IMR-90 (cell line): Measurements from ENCODE around the gene NR1D2. TPM values are rescaled to one million over a fixed set of nuclear protein-coding genes. Genes with fewer than 3 reads are reported as not detected.

Experiments
- ATAC-seq: fragments of 200-7000 bp; cut with Tn5 transposase; 2 replicates; pipeline ENCODE4 v1.9.1; 2020; ENCODE audit warnings: low read depth, mild to moderate bottlenecking, moderate library complexity
- BruUV-seq: library from RNA; stranded (reverse); fragments of 400-500 nt; replicated peaks from 2 replicates; lab custom pipeline; 2021; lab: Mats Ljungman, UMichigan
- CTCF ChIA-PET: fragments of 300-600 bp; formaldehyde crosslinking; extraction: SDS; loops from one replicate; lab custom pipeline; 2021; ENCODE audit warnings: antibody characterized with exemption; lab: Yijun Ruan, JAX
- POLR2A ChIA-PET: fragments of 300-600 bp; sonication (Branson Sonifier 250); formaldehyde crosslinking; loops from one replicate; lab custom pipeline; 2022; ENCODE audit warnings: antibody characterized with exemption; ENCODE audit not compliant: unreplicated experiment; lab: Charles Lee
- DNase-seq: peaks from one replicate; pipeline ENCODE4 v3.0.0; 2013
- H2AFZ ChIP-seq: replicated peaks from 2 replicates; pipeline ENCODE3; 2013; ENCODE audit warnings: low read length, mild to moderate bottlenecking; ENCODE audit not compliant: poor library complexity
- H2AK5ac ChIP-seq: 2 replicates; pipeline ENCODE4 v1.6.1; 2013; ENCODE audit warnings: low read depth, low read length, inconsistent platforms
- H2AK9ac ChIP-seq: replicated peaks from 2 replicates; pipeline ENCODE3; 2013; ENCODE audit warnings: mild to moderate bottlenecking, low read depth, low read length, moderate library complexity; ENCODE audit not compliant: poor library complexity
- H2BK120ac ChIP-seq: 2 replicates; pipeline ENCODE4 v1.6.1; 2013; ENCODE audit warnings: low read depth, low read length, inconsistent platforms
- H2BK15ac ChIP-seq: 3 replicates; pipeline ENCODE4 v1.6.1; 2013; ENCODE audit warnings: low read depth, low read length, inconsistent platforms
- H2BK20ac ChIP-seq: 2 replicates; pipeline ENCODE4 v1.6.1; 2013; ENCODE audit warnings: low read depth, mild to moderate bottlenecking, inconsistent platforms, low read length, moderate library complexity
- H2BK5ac ChIP-seq: 2 replicates; pipeline ENCODE4 v1.6.1; 2013; ENCODE audit warnings: mild to moderate bottlenecking, low read depth, low read length, inconsistent platforms; ENCODE audit not compliant: poor library complexity, severe bottlenecking
- H3K14ac ChIP-seq: replicated peaks from 2 replicates; pipeline ENCODE4 v1.6.1; 2013; ENCODE audit warnings: low read depth, low read length, inconsistent platforms
- H3K18ac ChIP-seq: 2 replicates; pipeline ENCODE4 v1.6.1; 2013; ENCODE audit warnings: low read depth, low read length, control low read depth
- H3K23ac ChIP-seq: 2 replicates; pipeline ENCODE4 v1.6.1; 2013; ENCODE audit warnings: low read depth, low read length, inconsistent platforms
- H3K27ac ChIP-seq: 2 replicates; pipeline ENCODE4 v1.5.1; 2013; ENCODE audit warnings: mild to moderate bottlenecking, control low read depth, low read length; ENCODE audit not compliant: insufficient read depth
- H3K27me3 ChIP-seq: 2 replicates; pipeline ENCODE4 v1.6.1; 2013; ENCODE audit warnings: low read length; ENCODE audit not compliant: control insufficient read depth, insufficient read depth
- H3K36me3 ChIP-seq: 2 replicates; pipeline ENCODE4 v1.6.1; 2013; ENCODE audit warnings: low read length, mixed read lengths; ENCODE audit not compliant: control insufficient read depth, insufficient read depth
- H3K4ac ChIP-seq: 2 replicates; pipeline ENCODE4 v1.6.1; 2013; ENCODE audit warnings: low read depth, low read length, inconsistent platforms
- H3K4me1 ChIP-seq: 2 replicates; pipeline ENCODE4 v1.6.1; 2013; ENCODE audit warnings: low read length, mixed read lengths; ENCODE audit not compliant: control insufficient read depth, insufficient read depth
- H3K4me2 ChIP-seq: 2 replicates; pipeline ENCODE4 v1.6.1; 2013; ENCODE audit warnings: low read depth, mild to moderate bottlenecking, control low read depth, low read length, moderate library complexity
- H3K4me3 ChIP-seq: 2 replicates; pipeline ENCODE4 v1.5.1; 2013; ENCODE audit warnings: low read depth, mild to moderate bottlenecking, control low read depth, low read length, moderate library complexity; ENCODE audit not compliant: insufficient read depth
- H3K56ac ChIP-seq: 2 replicates; pipeline ENCODE4 v1.6.1; 2013; ENCODE audit warnings: low read length, inconsistent platforms; ENCODE audit not compliant: insufficient read depth; ENCODE audit errors: extremely low read depth
- H3K79me1 ChIP-seq, 2 experiments: 2 replicates each; pipeline ENCODE4 v1.6.1; 2013; ENCODE audit warnings: low read length in 2 of 2, inconsistent platforms in 1 of 2, low read depth in 1 of 2
- H3K9ac ChIP-seq: 2 replicates; pipeline ENCODE4 v1.6.1; 2013; ENCODE audit warnings: low read depth, low read length, control low read depth
- H3K9me1 ChIP-seq: 2 replicates; pipeline ENCODE4 v1.6.1; 2013; ENCODE audit warnings: low read length, inconsistent platforms; ENCODE audit not compliant: insufficient read depth
- H3K9me3 ChIP-seq: 2 replicates; pipeline ENCODE4 v1.6.1; 2013; ENCODE audit warnings: low read length; ENCODE audit not compliant: control insufficient read depth, insufficient read depth
- H4K20me1 ChIP-seq: 2 replicates; pipeline ENCODE4 v1.6.1; 2013; ENCODE audit warnings: low read length, inconsistent platforms; ENCODE audit not compliant: insufficient read depth
- H4K5ac ChIP-seq: 2 replicates; pipeline ENCODE4 v1.6.1; 2013; ENCODE audit warnings: mild to moderate bottlenecking, low read depth, low read length, control low read depth
- H4K8ac ChIP-seq, 2 experiments: 2 replicates each; pipeline ENCODE4 v1.6.1; 2013; ENCODE audit warnings: low read depth in 2 of 2, low read length in 2 of 2, control low read depth in 1 of 2, inconsistent platforms in 1 of 2
- H4K91ac ChIP-seq: 2 replicates; pipeline ENCODE4 v1.6.1; 2013; ENCODE audit warnings: low read depth, low read length, inconsistent platforms; ENCODE audit not compliant: insufficient read depth
- CEBPB ChIP-seq: IDR thresholded peaks from 2 replicates; pipeline ENCODE4 v1.6.1; 2012; ENCODE audit warnings: low read depth, low read length, improper control_type of control experiment
- FOS ChIP-seq: fragments of 150-350 bp; IDR thresholded peaks from 2 replicates; pipeline ENCODE4 v1.6.1; 2016; ENCODE audit warnings: low read depth, low read length
- MAZ ChIP-seq: IDR thresholded peaks from 2 replicates; pipeline ENCODE4 v1.6.1; 2012; ENCODE audit warnings: low read depth, mild to moderate bottlenecking, low read length, improper control_type of control experiment, moderate library complexity, borderline replicate concordance
- POLR2A ChIP-seq: IDR thresholded peaks from 2 replicates; pipeline ENCODE4 v1.6.1; 2012; ENCODE audit warnings: mild to moderate bottlenecking, low read depth, low read length
- RAD21 ChIP-seq: IDR thresholded peaks from 2 replicates; pipeline ENCODE4 v1.6.1; 2012; ENCODE audit warnings: low read length, improper control_type of control experiment
- WGBS, 2 experiments: methylation state at CpG; one replicate each; pipeline versions ENCODE4 v1.1.5 to v1.1.7; 2013; ENCODE audit warnings: missing lambda C conversion rate in 2 of 2; ENCODE audit not compliant: insufficient read length in 1 of 2; ENCODE audit errors: extremely low coverage in 2 of 2; 5-methylcytosine and 5-hydroxymethylcytosine counted together
- dilution Hi-C: fragments of 300-500 bp; cut with HindIII; formaldehyde crosslinking; loops from one replicate; pipeline ENCODE4 v1.14.3; 2018; ENCODE audit warnings: low sequenced_read_pairs; ENCODE audit not compliant: unreplicated experiment
- in situ Hi-C: fragments of 300-500 bp; cut with MboI; formaldehyde crosslinking; loops from 3 replicates; pipeline ENCODE4 v1.14.3; 2019; ENCODE audit warnings: low sequenced_read_pairs, inconsistent platforms, mixed read lengths
- intact Hi-C: fragments of 100-400 bp; cut with micrococcal nuclease; formaldehyde crosslinking; loops from 2 replicates; pipeline ENCODE4 v1.10.0; 2022
- polyA plus RNA-seq, 3 experiments: library from polyadenylated mRNA; depleted of rRNA; stranded (reverse); fragments of >200 nt; gene quantifications; 2 replicates each; pipeline ENCODE4 v1.2.3, GENCODE V29; 2012; ENCODE audit warnings: low replicate concordance in 1 of 3
- total RNA-seq: library from RNA; depleted of rRNA; stranded (reverse); fragments of >200 nt; gene quantifications from 2 replicates; pipeline ENCODE4 v1.2.3, GENCODE V29; 2012
- TF ChIP-seq, protein P1 (sequence below): conservative IDR thresholded peaks from 2 replicates; pipeline ENCODE4 v1.5.1; 2012; ENCODE audit warnings: mild to moderate bottlenecking, low read depth, low read length, improper control_type of control experiment
- TF ChIP-seq, protein P2 (sequence below): fragments of 150-350 bp; IDR thresholded peaks from 2 replicates; pipeline ENCODE4 v1.6.1; 2017; ENCODE audit warnings: mild to moderate bottlenecking, antibody characterized with exemption, low read length, low read depth

NR1D2 gene
- total and polyA plus RNA-seq, 2 of the 4 experiments (the other 2 are of a cell fraction): 8.1 to 41.0 TPM

DNA sequence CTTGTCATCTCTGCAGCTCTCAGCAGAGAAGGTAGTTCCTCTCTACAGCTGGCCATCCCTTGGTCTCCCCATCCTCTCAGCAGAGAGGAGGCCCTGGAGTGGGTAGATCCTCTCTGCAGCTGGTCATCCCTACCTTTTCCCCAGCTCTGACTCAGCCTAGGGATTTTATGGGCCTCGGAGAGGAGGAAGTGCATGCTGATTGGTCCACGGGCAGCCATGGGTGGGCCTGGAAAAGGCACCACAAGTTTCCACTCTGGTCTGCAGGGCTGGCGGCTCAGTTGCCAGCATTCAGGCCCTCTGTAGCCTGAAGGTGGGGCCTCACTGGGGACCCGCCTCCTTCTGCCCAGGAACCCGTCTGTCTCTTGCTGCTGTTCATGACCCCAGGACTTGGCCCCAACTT, 36.9 kb downstream of the NR1D2 start:
- H3K9me3 ChIP-seq: no peaks in the 10 kb centered on the region
- no peak overlapping the region for H3K4me3 ChIP-seq
- CTCF ChIA-PET: interaction anchor here (2.1 kb wide), 1 partner anchor 94 kb away, joined by 9 read pairs; no protein-coding TSS in a partner anchor
- H2AK5ac ChIP-seq: no peak overlapping the region
- H2BK15ac ChIP-seq: no peak overlapping the region
- no peaks in the 10 kb centered on the region for H3K27me3 ChIP-seq
- WGBS, 2 experiments: 100% methylated on average over 1 of the region's 5 CpGs; no CpG with 5 or more reads in 1 of the 2 experiments
- H3K4ac ChIP-seq: no peak overlapping the region
- H4K91ac ChIP-seq: no peak overlapping the region
- ATAC-seq: no peak
- H2BK5ac ChIP-seq: no peak overlapping the region
- BruUV-seq: no TSS peak
- no peak for DNase-seq
- intact Hi-C loops (no loop called here), dilution Hi-C loops (no loop called here), in situ Hi-C loops (no loop called here)
- H3K4me2 ChIP-seq: no peak overlapping the region
- peaks cover 3% of the 10 kb centered on the region; the same call in 1 of the 2 replicates for H4K20me1 ChIP-seq
- 0 out of 2 replicates have a peak, but pooled peaks cover 2% of the 10 kb centered on the region for H3K9me1 ChIP-seq
- no peak overlapping the region for H3K14ac ChIP-seq
- peaks cover 11% of the 10 kb centered on the region for H3K36me3 ChIP-seq
- POLR2A ChIA-PET: no interaction called here
- no peak overlapping the region for H3K9ac ChIP-seq
- no peak overlapping the region for H2BK20ac ChIP-seq
- H2BK120ac ChIP-seq: no peak overlapping the region
- H4K5ac ChIP-seq: no peak overlapping the region
- peaks cover 4 to 8% of the 10 kb centered on the region in 2 experiments; a peak in 3 of 4 replicates for H3K79me1 ChIP-seq
- H3K23ac ChIP-seq: no peak overlapping the region
- no peak overlapping the region for H4K8ac ChIP-seq
- TF ChIP-seq CEBPB (no peak), RAD21 (no peak), FOS (no peak), POLR2A (no peak), MAZ (no peak)
- TF ChIP-seq, protein P1, sequence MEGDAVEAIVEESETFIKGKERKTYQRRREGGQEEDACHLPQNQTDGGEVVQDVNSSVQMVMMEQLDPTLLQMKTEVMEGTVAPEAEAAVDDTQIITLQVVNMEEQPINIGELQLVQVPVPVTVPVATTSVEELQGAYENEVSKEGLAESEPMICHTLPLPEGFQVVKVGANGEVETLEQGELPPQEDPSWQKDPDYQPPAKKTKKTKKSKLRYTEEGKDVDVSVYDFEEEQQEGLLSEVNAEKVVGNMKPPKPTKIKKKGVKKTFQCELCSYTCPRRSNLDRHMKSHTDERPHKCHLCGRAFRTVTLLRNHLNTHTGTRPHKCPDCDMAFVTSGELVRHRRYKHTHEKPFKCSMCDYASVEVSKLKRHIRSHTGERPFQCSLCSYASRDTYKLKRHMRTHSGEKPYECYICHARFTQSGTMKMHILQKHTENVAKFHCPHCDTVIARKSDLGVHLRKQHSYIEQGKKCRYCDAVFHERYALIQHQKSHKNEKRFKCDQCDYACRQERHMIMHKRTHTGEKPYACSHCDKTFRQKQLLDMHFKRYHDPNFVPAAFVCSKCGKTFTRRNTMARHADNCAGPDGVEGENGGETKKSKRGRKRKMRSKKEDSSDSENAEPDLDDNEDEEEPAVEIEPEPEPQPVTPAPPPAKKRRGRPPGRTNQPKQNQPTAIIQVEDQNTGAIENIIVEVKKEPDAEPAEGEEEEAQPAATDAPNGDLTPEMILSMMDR: no peak
- TF ChIP-seq, protein P2, sequence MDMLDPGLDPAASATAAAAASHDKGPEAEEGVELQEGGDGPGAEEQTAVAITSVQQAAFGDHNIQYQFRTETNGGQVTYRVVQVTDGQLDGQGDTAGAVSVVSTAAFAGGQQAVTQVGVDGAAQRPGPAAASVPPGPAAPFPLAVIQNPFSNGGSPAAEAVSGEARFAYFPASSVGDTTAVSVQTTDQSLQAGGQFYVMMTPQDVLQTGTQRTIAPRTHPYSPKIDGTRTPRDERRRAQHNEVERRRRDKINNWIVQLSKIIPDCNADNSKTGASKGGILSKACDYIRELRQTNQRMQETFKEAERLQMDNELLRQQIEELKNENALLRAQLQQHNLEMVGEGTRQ: no peak
- H3K18ac ChIP-seq: no peak overlapping the region
- H3K27ac ChIP-seq: no peak overlapping the region
- H3K4me1 ChIP-seq: peaks cover 2% of the 10 kb centered on the region; the same call in 1 of the 2 replicates
- H2AK9ac ChIP-seq: no peak overlapping the region
- no peak overlapping the region for H3K56ac ChIP-seq
- H2AFZ ChIP-seq: no peak overlapping the region
